Keratinocyte (primary cell): Measurements from ENCODE around the gene REV3L. TPM values are rescaled to one million over a fixed set of nuclear protein-coding genes. Genes with fewer than 3 reads are reported as not detected.

Source experiments
- DNase-seq: peaks from one replicate; pipeline ENCODE4 v3.0.0-alpha.2; 2011; ENCODE audit warnings: low read depth, missing footprints, low spot score
- FAIRE-seq: peaks from 2 replicates; lab custom pipeline; 2011; peaks lifted over from hg19 to GRCh38; lab: Jason Lieb, UNC
- H2AFZ ChIP-seq: 2 replicates; pipeline ENCODE4 v1.6.0; 2012; ENCODE audit warnings: low read length, control low read depth, inconsistent platforms; ENCODE audit not compliant: control insufficient read depth
- H3K27ac ChIP-seq: 2 replicates; pipeline ENCODE4 v1.5.1; 2011; ENCODE audit warnings: low read length; ENCODE audit not compliant: control insufficient read depth, insufficient read depth
- H3K27me3 ChIP-seq: 3 replicates; pipeline ENCODE4 v1.6.0; 2011; ENCODE audit warnings: low read length; ENCODE audit not compliant: control insufficient read depth, insufficient read depth; ENCODE audit errors: extremely low read depth
- H3K36me3 ChIP-seq, 2 experiments: 2 replicates in 1 of 2; 3 replicates in 1 of 2; pipeline ENCODE4 v1.5.1; 2011; ENCODE audit warnings: low read length in 2 of 2, mild to moderate bottlenecking in 1 of 2; ENCODE audit not compliant: control insufficient read depth in 2 of 2, insufficient read depth in 2 of 2; ENCODE audit errors: extremely low read depth in 1 of 2
- H3K4me1 ChIP-seq: 3 replicates; pipeline ENCODE4 v1.5.1; 2011; ENCODE audit warnings: low read length; ENCODE audit not compliant: control insufficient read depth, insufficient read depth; ENCODE audit errors: extremely low read depth
- H3K4me2 ChIP-seq: 3 replicates; pipeline ENCODE4 v1.6.0; 2011; ENCODE audit warnings: low read depth, low read length; ENCODE audit not compliant: control insufficient read depth, insufficient read depth; ENCODE audit errors: extremely low read depth
- H3K4me3 ChIP-seq, 3 experiments: fragments of 200-600 bp in 1 of 3; sonication (generic) in 1 of 3; 2 replicates in 2 of 3; 3 replicates in 1 of 3; pipeline ENCODE4 v1.5.1; 2011 to 2016; ENCODE audit warnings: low read length in 3 of 3, mild to moderate bottlenecking in 3 of 3, control low read depth in 2 of 3, inconsistent platforms in 1 of 3, low read depth in 1 of 3, mixed read lengths in 1 of 3, mixed run types in 1 of 3, moderate library complexity in 1 of 3; ENCODE audit not compliant: control insufficient read depth in 2 of 3, insufficient read depth in 2 of 3; ENCODE audit errors: extremely low read depth in 1 of 3
- H3K79me2 ChIP-seq: 2 replicates; pipeline ENCODE4 v1.6.0; 2012; ENCODE audit warnings: low read length; ENCODE audit not compliant: control insufficient read depth, insufficient read depth
- H3K9ac ChIP-seq: 3 replicates; pipeline ENCODE4 v1.6.0; 2011; ENCODE audit warnings: low read length; ENCODE audit not compliant: control insufficient read depth, insufficient read depth; ENCODE audit errors: extremely low read depth
- H3K9me1 ChIP-seq: 3 replicates; pipeline ENCODE4 v1.6.0; 2011; ENCODE audit warnings: low read length; ENCODE audit not compliant: control insufficient read depth, insufficient read depth; ENCODE audit errors: extremely low read depth
- H3K9me3 ChIP-seq: 2 replicates; pipeline ENCODE4 v1.5.1; 2012; ENCODE audit warnings: low read depth, low read length; ENCODE audit not compliant: control insufficient read depth
- H4K20me1 ChIP-seq: 3 replicates; pipeline ENCODE4 v1.6.0; 2011; ENCODE audit warnings: low read length; ENCODE audit not compliant: control insufficient read depth, insufficient read depth; ENCODE audit errors: extremely low read depth
- EZH2 ChIP-seq: IDR thresholded peaks from one replicate; pipeline ENCODE4 v1.6.1; 2012; ENCODE audit warnings: inconsistent platforms, mild to moderate bottlenecking, low read length, moderate library complexity
- dilution Hi-C: fragments of 300-500 bp; cut with MboI; formaldehyde crosslinking; loops from one replicate; pipeline ENCODE4 v1.7.0; 2020; ENCODE audit warnings: low sequenced_read_pairs; ENCODE audit not compliant: extremely low pct_ligation_motif_present
- polyA plus RNA-seq, 5 experiments: library from polyadenylated mRNA; depleted of rRNA in 3 of 5; stranded (reverse) in 3 of 5; stranded (forward) in 1 of 5; unstranded in 1 of 5; fragments of >200 nt; gene quantifications; 1 replicate in 1 of 5; 2 replicates in 3 of 5; 3 replicates in 1 of 5; pipeline versions ENCODE4 v1.2.1 to v1.2.3, GENCODE V29; 2011 to 2012; ENCODE audit warnings: missing spikeins in 2 of 5, low read depth in 1 of 5, low replicate concordance in 1 of 5
- TF ChIP-seq, protein P1 (sequence below), 3 experiments: IDR thresholded peaks in 1 of 3; conservative IDR thresholded peaks in 1 of 3; optimal IDR thresholded peaks in 1 of 3; 2 replicates in 2 of 3; 3 replicates in 1 of 3; pipeline versions ENCODE3 to v1.5.1; 2011; ENCODE audit warnings: low read length in 3 of 3, mild to moderate bottlenecking in 3 of 3, moderate library complexity in 2 of 3, control low read depth in 1 of 3, inconsistent platforms in 1 of 3; ENCODE audit not compliant: insufficient read depth in 2 of 3; ENCODE audit errors: extremely low read depth in 1 of 3

REV3L gene
- polyA plus RNA-seq, 1 donor (not counting 4 experiments of a cell fraction or from before 2014, with no cell fraction given) = 9.5 TPM

DNA sequence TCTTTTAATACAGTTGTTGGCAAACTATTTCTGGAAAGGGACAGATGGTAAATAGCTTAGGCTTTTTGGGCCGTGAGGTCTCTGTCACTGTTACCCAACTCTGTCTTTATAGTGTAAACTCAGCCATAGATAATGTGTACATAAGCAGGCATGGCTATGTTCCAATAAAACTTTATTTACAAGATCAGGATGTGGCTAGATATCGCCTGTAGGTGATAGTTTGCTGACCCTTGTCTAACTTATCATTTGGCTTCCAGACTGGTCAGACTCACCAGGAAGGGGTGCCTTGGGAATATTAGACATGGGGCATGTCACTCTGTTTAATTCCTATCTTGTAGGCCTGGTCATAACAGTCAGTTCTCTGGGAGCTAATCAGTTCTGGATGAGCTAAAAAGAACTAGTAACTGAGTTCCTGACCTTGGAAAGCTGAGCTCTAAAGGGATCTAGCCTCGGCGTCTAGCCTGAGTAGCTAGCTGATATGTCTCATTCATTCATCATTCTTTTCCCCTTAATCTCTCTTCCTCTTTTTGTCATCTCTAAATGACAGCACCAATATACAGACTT is 232.1 kb downstream of the REV3L start:
- H3K9me1 ChIP-seq = no peaks in the 10 kb centered on the region
- no peak for TF ChIP-seq EZH2
- TF ChIP-seq, protein P1, sequence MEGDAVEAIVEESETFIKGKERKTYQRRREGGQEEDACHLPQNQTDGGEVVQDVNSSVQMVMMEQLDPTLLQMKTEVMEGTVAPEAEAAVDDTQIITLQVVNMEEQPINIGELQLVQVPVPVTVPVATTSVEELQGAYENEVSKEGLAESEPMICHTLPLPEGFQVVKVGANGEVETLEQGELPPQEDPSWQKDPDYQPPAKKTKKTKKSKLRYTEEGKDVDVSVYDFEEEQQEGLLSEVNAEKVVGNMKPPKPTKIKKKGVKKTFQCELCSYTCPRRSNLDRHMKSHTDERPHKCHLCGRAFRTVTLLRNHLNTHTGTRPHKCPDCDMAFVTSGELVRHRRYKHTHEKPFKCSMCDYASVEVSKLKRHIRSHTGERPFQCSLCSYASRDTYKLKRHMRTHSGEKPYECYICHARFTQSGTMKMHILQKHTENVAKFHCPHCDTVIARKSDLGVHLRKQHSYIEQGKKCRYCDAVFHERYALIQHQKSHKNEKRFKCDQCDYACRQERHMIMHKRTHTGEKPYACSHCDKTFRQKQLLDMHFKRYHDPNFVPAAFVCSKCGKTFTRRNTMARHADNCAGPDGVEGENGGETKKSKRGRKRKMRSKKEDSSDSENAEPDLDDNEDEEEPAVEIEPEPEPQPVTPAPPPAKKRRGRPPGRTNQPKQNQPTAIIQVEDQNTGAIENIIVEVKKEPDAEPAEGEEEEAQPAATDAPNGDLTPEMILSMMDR (optimal IDR thresholded peaks at IDR 0.05 in 1 of 3, IDR thresholded peaks at IDR 0.05 in 1 of 3, conservative IDR thresholded peaks at IDR 0.05 in 1 of 3; ENCODE audit: extremely low read depth in 1 of 3, insufficient read depth in 2 of 3, low read length in 3 of 3) = no peak
- FAIRE-seq = no peak
- H2AFZ ChIP-seq = no peak overlapping the region
- H3K4me3 ChIP-seq = no peak overlapping the region
- H3K4me2 ChIP-seq = no peak overlapping the region
- dilution Hi-C loops = no loop called here
- no peaks in the 10 kb centered on the region for H3K27me3 ChIP-seq
- DNase-seq = no peak
- H3K4me1 ChIP-seq = no peaks in the 10 kb centered on the region
- H3K9ac ChIP-seq = no peak overlapping the region
- no peaks in the 10 kb centered on the region for H3K36me3 ChIP-seq
- H3K27ac ChIP-seq = no peak overlapping the region
- no peaks in the 10 kb centered on the region for H3K79me2 ChIP-seq
- H3K9me3 ChIP-seq = no peaks in the 10 kb centered on the region
- no peaks in the 10 kb centered on the region for H4K20me1 ChIP-seq

Other genes starting within 250 kb of the REV3L start
- 76.8 to 81.6 TPM (median 81.1 TPM) in 3 replicates for gene TRAF3IP2, start 122.7 kb upstream of the REV3L start, polyA plus RNA-seq